HG03280 (cell line): ENCODE results near the gene TEDC1.
A peak's percentile ranks its signal among the peaks of the same experiment; 100 is the strongest.

ENCODE experiments used
- ATAC-seq: cut with Tn5 transposase; IDR thresholded peaks from one replicate; pipeline ENCODE4 v1.9.1; 2021; ENCODE audit warnings: mild to moderate bottlenecking, moderate library complexity; ENCODE audit not compliant: unreplicated experiment

Gene TEDC1

GRCh38 chr14:105473033-105473676 is 17.9 kb upstream of the TEDC1 start:
- ATAC-seq: no peak

GRCh38 chr14:105473677-105474482 is 17.2 kb upstream of the TEDC1 start:
- ATAC-seq: no peak

GRCh38 chr14:105474483-105475268 is 16.4 kb upstream of the TEDC1 start, which contains the start of gene CRIP2:
Gene CRIP2 (plus strand): TSS chr14:105474821. CDS start chr14:105474863, 42 bp downstream.
- ATAC-seq: no peak

- ATAC-seq: no peak
Measured at GRCh38 chr14:105475269-105476096, 15.6 kb upstream of the TEDC1 start.

GRCh38 chr14:105476097-105476830 is 14.8 kb upstream of the TEDC1 start:
- ATAC-seq: no peak

GRCh38 chr14:105476831-105477659 is 14.0 kb upstream of the TEDC1 start:
- ATAC-seq: no peak

GRCh38 chr14:105477660-105478397 is 13.2 kb upstream of the TEDC1 start:
- no peak for ATAC-seq

- ATAC-seq: no peak
Measured at GRCh38 chr14:105478398-105479251, 12.4 kb upstream of the TEDC1 start.

- ATAC-seq: no peak
Measured at GRCh38 chr14:105479431-105480158, 11.5 kb upstream of the TEDC1 start.

- ATAC-seq: no peak
Measured at GRCh38 chr14:105480199-105480746, 10.8 kb upstream of the TEDC1 start.

GRCh38 chr14:105480807-105481801 is 9.9 kb upstream of the TEDC1 start:
- peak; percentile 56 for ATAC-seq

- peak; percentile 48 for ATAC-seq
Measured at GRCh38 chr14:105481886-105482457, 9.1 kb upstream of the TEDC1 start.

- ATAC-seq: no peak
Measured at GRCh38 chr14:105482486-105483110, 8.4 kb upstream of the TEDC1 start.

GRCh38 chr14:105483300-105484068 is 7.6 kb upstream of the TEDC1 start:
- ATAC-seq: no peak
